CD4-positive, alpha-beta T cell treated with Interleukin-6 for 4 hours (primary cell): ENCODE measurements around the gene CDR2.
"Not testable (repeated sequence)": the region's sequence is repeated elsewhere in the genome, so short reads cannot be mapped to it uniquely, and the experiment has no call there.

Experiments used
- DNase-seq: peaks from one replicate; pipeline ENCODE4 v3.0.0-alpha.2; 2020; ENCODE audit warnings: mixed read lengths

The CDR2 gene

GRCh38 chr16:22375117-22375962, 921 bp upstream of the CDR2 start:
- peak; percentile 19 for DNase-seq

GRCh38 chr16:22373662-22374310, 633 bp downstream of the CDR2 start:
- peak; percentile 59 for DNase-seq

- peak; percentile 21 for DNase-seq
Measured at GRCh38 chr16:22372882-22373661, 1.3 kb downstream of the CDR2 start.

GRCh38 chr16:22370038-22370820, 4.2 kb downstream of the CDR2 start:
- no peak for DNase-seq

- peak; percentile 21 for DNase-seq
Measured at GRCh38 chr16:22369221-22369811, 5.1 kb downstream of the CDR2 start.

- DNase-seq = not testable (repeated sequence)
Measured at GRCh38 chr16:22368200-22368826, 6.1 kb downstream of the CDR2 start.

GRCh38 chr16:22366889-22367288, 7.5 kb downstream of the CDR2 start:
- DNase-seq = no peak

GRCh38 chr16:22366371-22366770, 8.0 kb downstream of the CDR2 start:
- DNase-seq = peak; percentile 13

GRCh38 chr16:22364241-22364640, 10.2 kb downstream of the CDR2 start:
- no peak for DNase-seq

- no peak for DNase-seq
Measured at GRCh38 chr16:22360963-22361659, 13.3 kb downstream of the CDR2 start.

GRCh38 chr16:22359679-22360078, 14.7 kb downstream of the CDR2 start:
- DNase-seq = no peak

- peak; percentile 49 for DNase-seq
Measured at GRCh38 chr16:22358000-22358399, 16.4 kb downstream of the CDR2 start.

- DNase-seq = no peak
Measured at GRCh38 chr16:22357635-22357971, 16.8 kb downstream of the CDR2 start.

GRCh38 chr16:22356930-22357634, 17.3 kb downstream of the CDR2 start:
- DNase-seq = peak; percentile 27

- no peak for DNase-seq
Measured at GRCh38 chr16:22355487-22355908, 18.9 kb downstream of the CDR2 start.

- no peak for DNase-seq
Measured at GRCh38 chr16:22353933-22354541, 20.4 kb downstream of the CDR2 start.

GRCh38 chr16:22353191-22353919, 21.1 kb downstream of the CDR2 start:
- peak; percentile 44 for DNase-seq

- no peak for DNase-seq
Measured at GRCh38 chr16:22352723-22353122, 21.7 kb downstream of the CDR2 start.

- no peak for DNase-seq
Measured at GRCh38 chr16:22352140-22352539, 22.3 kb downstream of the CDR2 start.
